H1 (cell line): ENCODE results near the gene MED6. TPM values are rescaled to one million over a fixed set of nuclear protein-coding genes. Genes with fewer than 3 reads are reported as not detected.

Experiments
- BACH1 ChIP-seq: IDR thresholded peaks from 2 replicates; pipeline ENCODE4 v1.6.1; 2012; ENCODE audit warnings: low read length, improper control_type of control experiment
- CEBPB ChIP-seq: IDR thresholded peaks from 2 replicates; pipeline ENCODE4 v1.6.1; 2012; ENCODE audit warnings: low read depth, low read length
- SAP30 ChIP-seq: fragments of 300-600 bp; sonication (generic); IDR thresholded peaks from 2 replicates; pipeline ENCODE4 v1.7.1; 2012; ENCODE audit warnings: low read length, moderate library complexity, mild to moderate bottlenecking, inconsistent platforms; ENCODE audit not compliant: insufficient read depth, insufficient replicate concordance
- ZNF274 ChIP-seq: IDR thresholded peaks from 2 replicates; pipeline ENCODE4 v1.7.0; 2012; ENCODE audit warnings: low read length, borderline replicate concordance; ENCODE audit errors: extremely low read depth
- polyA plus RNA-seq, 7 experiments: library from polyadenylated mRNA; depleted of rRNA in 3 of 7; stranded (reverse) in 5 of 7; unstranded in 2 of 7; fragments of >200 nt in 5 of 7; fragments of 200-250 nt in 2 of 7; gene quantifications; 1 replicate in 5 of 7; 2 replicates in 1 of 7; 4 replicates in 1 of 7; pipeline versions ENCODE4 v1.2.1 to v1.2.3, GENCODE V29; 2011 to 2013; ENCODE audit warnings: missing spikeins in 2 of 7, mixed read lengths in 2 of 7
- total RNA-seq: library from RNA; stranded (reverse); fragmentation: NEBNext Ultra II Directional; extraction: Animal tissue kit (Norgen Biotek cat#: 25700); gene quantifications from 2 replicates; pipeline ENCODE4 v1.2.1, GENCODE V29; 2021
- TF ChIP-seq, protein P1 (sequence below): IDR thresholded peaks from 2 replicates; pipeline ENCODE4 v1.6.1; 2012; ENCODE audit warnings: inconsistent platforms
- TF ChIP-seq, protein P2 (sequence below): IDR thresholded peaks from 2 replicates; pipeline ENCODE4 v1.6.1; 2012; ENCODE audit warnings: low read length, inconsistent platforms
- TF ChIP-seq, protein P3 (sequence below): fragments of 300-600 bp; sonication (generic); IDR thresholded peaks from 2 replicates; pipeline ENCODE4 v1.7.1; 2012; ENCODE audit warnings: low read length, moderate library complexity, mild to moderate bottlenecking, inconsistent platforms; ENCODE audit not compliant: insufficient replicate concordance

MED6 gene
- total and polyA plus RNA-seq, 2 of the 8 experiments (the other 6 are each of a cell fraction or from before 2014, with no cell fraction given): 33.1 to 39.7 TPM

DNA sequence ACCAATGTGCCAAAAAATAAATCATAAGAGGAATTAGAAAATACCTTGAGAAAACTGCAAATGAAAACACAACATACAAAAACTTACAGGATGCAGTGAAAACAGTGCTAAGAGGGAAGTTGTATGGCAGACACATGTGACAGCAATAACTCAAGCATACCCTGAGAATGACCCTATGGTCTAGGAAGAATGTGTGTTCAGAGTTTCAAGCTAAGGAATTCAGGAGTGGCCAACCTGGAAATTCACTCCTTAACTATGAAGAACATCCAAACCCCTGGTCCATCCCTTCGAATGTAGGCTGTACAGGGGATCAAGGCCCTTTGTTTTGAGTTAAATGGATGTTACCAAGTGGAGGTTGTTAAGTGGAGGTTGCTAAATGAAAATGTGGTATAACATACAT lies 24.5 kb upstream of the MED6 start (continued):
- TF ChIP-seq, protein P1, sequence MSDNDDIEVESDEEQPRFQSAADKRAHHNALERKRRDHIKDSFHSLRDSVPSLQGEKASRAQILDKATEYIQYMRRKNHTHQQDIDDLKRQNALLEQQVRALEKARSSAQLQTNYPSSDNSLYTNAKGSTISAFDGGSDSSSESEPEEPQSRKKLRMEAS: no peak
- TF ChIP-seq BACH1 (no peak), ZNF274 (no peak), CEBPB (no peak), SAP30 (no peak)
- TF ChIP-seq, protein P2, sequence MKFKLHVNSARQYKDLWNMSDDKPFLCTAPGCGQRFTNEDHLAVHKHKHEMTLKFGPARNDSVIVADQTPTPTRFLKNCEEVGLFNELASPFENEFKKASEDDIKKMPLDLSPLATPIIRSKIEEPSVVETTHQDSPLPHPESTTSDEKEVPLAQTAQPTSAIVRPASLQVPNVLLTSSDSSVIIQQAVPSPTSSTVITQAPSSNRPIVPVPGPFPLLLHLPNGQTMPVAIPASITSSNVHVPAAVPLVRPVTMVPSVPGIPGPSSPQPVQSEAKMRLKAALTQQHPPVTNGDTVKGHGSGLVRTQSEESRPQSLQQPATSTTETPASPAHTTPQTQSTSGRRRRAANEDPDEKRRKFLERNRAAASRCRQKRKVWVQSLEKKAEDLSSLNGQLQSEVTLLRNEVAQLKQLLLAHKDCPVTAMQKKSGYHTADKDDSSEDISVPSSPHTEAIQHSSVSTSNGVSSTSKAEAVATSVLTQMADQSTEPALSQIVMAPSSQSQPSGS: no peak
- TF ChIP-seq, protein P3, sequence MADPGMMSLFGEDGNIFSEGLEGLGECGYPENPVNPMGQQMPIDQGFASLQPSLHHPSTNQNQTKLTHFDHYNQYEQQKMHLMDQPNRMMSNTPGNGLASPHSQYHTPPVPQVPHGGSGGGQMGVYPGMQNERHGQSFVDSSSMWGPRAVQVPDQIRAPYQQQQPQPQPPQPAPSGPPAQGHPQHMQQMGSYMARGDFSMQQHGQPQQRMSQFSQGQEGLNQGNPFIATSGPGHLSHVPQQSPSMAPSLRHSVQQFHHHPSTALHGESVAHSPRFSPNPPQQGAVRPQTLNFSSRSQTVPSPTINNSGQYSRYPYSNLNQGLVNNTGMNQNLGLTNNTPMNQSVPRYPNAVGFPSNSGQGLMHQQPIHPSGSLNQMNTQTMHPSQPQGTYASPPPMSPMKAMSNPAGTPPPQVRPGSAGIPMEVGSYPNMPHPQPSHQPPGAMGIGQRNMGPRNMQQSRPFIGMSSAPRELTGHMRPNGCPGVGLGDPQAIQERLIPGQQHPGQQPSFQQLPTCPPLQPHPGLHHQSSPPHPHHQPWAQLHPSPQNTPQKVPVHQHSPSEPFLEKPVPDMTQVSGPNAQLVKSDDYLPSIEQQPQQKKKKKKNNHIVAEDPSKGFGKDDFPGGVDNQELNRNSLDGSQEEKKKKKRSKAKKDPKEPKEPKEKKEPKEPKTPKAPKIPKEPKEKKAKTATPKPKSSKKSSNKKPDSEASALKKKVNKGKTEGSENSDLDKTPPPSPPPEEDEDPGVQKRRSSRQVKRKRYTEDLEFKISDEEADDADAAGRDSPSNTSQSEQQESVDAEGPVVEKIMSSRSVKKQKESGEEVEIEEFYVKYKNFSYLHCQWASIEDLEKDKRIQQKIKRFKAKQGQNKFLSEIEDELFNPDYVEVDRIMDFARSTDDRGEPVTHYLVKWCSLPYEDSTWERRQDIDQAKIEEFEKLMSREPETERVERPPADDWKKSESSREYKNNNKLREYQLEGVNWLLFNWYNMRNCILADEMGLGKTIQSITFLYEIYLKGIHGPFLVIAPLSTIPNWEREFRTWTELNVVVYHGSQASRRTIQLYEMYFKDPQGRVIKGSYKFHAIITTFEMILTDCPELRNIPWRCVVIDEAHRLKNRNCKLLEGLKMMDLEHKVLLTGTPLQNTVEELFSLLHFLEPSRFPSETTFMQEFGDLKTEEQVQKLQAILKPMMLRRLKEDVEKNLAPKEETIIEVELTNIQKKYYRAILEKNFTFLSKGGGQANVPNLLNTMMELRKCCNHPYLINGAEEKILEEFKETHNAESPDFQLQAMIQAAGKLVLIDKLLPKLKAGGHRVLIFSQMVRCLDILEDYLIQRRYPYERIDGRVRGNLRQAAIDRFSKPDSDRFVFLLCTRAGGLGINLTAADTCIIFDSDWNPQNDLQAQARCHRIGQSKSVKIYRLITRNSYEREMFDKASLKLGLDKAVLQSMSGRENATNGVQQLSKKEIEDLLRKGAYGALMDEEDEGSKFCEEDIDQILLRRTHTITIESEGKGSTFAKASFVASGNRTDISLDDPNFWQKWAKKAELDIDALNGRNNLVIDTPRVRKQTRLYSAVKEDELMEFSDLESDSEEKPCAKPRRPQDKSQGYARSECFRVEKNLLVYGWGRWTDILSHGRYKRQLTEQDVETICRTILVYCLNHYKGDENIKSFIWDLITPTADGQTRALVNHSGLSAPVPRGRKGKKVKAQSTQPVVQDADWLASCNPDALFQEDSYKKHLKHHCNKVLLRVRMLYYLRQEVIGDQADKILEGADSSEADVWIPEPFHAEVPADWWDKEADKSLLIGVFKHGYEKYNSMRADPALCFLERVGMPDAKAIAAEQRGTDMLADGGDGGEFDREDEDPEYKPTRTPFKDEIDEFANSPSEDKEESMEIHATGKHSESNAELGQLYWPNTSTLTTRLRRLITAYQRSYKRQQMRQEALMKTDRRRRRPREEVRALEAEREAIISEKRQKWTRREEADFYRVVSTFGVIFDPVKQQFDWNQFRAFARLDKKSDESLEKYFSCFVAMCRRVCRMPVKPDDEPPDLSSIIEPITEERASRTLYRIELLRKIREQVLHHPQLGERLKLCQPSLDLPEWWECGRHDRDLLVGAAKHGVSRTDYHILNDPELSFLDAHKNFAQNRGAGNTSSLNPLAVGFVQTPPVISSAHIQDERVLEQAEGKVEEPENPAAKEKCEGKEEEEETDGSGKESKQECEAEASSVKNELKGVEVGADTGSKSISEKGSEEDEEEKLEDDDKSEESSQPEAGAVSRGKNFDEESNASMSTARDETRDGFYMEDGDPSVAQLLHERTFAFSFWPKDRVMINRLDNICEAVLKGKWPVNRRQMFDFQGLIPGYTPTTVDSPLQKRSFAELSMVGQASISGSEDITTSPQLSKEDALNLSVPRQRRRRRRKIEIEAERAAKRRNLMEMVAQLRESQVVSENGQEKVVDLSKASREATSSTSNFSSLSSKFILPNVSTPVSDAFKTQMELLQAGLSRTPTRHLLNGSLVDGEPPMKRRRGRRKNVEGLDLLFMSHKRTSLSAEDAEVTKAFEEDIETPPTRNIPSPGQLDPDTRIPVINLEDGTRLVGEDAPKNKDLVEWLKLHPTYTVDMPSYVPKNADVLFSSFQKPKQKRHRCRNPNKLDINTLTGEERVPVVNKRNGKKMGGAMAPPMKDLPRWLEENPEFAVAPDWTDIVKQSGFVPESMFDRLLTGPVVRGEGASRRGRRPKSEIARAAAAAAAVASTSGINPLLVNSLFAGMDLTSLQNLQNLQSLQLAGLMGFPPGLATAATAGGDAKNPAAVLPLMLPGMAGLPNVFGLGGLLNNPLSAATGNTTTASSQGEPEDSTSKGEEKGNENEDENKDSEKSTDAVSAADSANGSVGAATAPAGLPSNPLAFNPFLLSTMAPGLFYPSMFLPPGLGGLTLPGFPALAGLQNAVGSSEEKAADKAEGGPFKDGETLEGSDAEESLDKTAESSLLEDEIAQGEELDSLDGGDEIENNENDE: no peak
